HepG2 (cell line): Measurements from ENCODE around the gene SBK3. TPM values are rescaled to one million over a fixed set of nuclear protein-coding genes. Genes with fewer than 3 reads are reported as not detected.

Experiments used
- ATAC-seq: fragments of 200-7000 bp; cut with Tn5 transposase; 3 replicates; pipeline ENCODE4 v1.9.1; 2020; ENCODE audit warnings: mild to moderate bottlenecking, moderate library complexity
- BruUV-seq: library from RNA; stranded (reverse); fragments of 400-500 nt; replicated peaks from 2 replicates; lab custom pipeline; 2021; lab: Mats Ljungman, UMichigan
- CTCF ChIA-PET: fragments of 300-600 bp; formaldehyde crosslinking; extraction: SDS; loops from one replicate; lab custom pipeline; 2021; ENCODE audit warnings: low total read pairs, inconsistent platforms, low intra/inter-chr PET ratio; lab: Yijun Ruan, JAX
- POLR2A ChIA-PET: fragments of 350-600 bp; sonication (Branson Sonifier 250); formaldehyde crosslinking; loops from one replicate; lab custom pipeline; 2020; ENCODE audit warnings: antibody characterized with exemption, inconsistent platforms; lab: Yijun Ruan, JAX
- DNase-seq: peaks from one replicate; pipeline ENCODE4 v3.0.0-alpha.2; 2015; ENCODE audit warnings: low spot score
- FAIRE-seq: peaks from 3 replicates; lab custom pipeline; 2011; peaks lifted over from hg19 to GRCh38; lab: Jason Lieb, UNC
- H2AFZ ChIP-seq: one replicate; pipeline ENCODE4 v1.6.1; 2011; ENCODE audit warnings: low read length, inconsistent platforms
- H3K27ac ChIP-seq: fragments of 300-600 bp; 3 replicates; pipeline ENCODE4 v1.8.0; 2011; ENCODE audit warnings: mixed run types, mild to moderate bottlenecking, mixed read lengths, low read length, inconsistent platforms; ENCODE audit not compliant: insufficient read depth; ENCODE audit errors: extremely low read length
- H3K27me3 ChIP-seq, 2 experiments: fragments of 200-600 bp in 1 of 2; 2 replicates in 1 of 2; 3 replicates in 1 of 2; pipeline versions ENCODE4 v1.6.0 to v1.8.0; 2011; ENCODE audit warnings: low read length in 2 of 2, mild to moderate bottlenecking in 2 of 2, moderate library complexity in 2 of 2, inconsistent platforms in 1 of 2; ENCODE audit not compliant: insufficient read depth in 2 of 2, control insufficient read depth in 1 of 2
- H3K36me3 ChIP-seq, 2 experiments: fragments of 200-600 bp in 1 of 2; replicated peaks in 1 of 2; 2 replicates in 1 of 2; 3 replicates in 1 of 2; pipeline versions ENCODE4 v1.5.1 to v1.8.0; 2011; ENCODE audit warnings: low read length in 2 of 2, inconsistent platforms in 1 of 2; ENCODE audit not compliant: insufficient read depth in 2 of 2, control insufficient read depth in 1 of 2
- H3K4me1 ChIP-seq: 2 replicates; pipeline ENCODE4 v1.5.1; 2012; ENCODE audit warnings: low read length, inconsistent platforms; ENCODE audit not compliant: insufficient read depth
- H3K4me2 ChIP-seq: 2 replicates; pipeline ENCODE4 v1.6.0; 2011; ENCODE audit warnings: low read depth, low read length, inconsistent platforms
- H3K4me3 ChIP-seq, 3 experiments: fragments of 200-600 bp in 1 of 3; sonication (generic), shearing (Covaris generic) in 1 of 3; replicated peaks in 1 of 3; 2 replicates each; pipeline ENCODE4 v1.5.1; 2011 to 2016; ENCODE audit warnings: low read length in 3 of 3, inconsistent platforms in 2 of 3, low read depth in 2 of 3, mild to moderate bottlenecking in 2 of 3, control low read depth in 1 of 3, mixed read lengths in 1 of 3; ENCODE audit not compliant: insufficient read depth in 1 of 3
- H3K79me2 ChIP-seq: one replicate; pipeline ENCODE4 v1.6.1; 2011; ENCODE audit warnings: low read length, inconsistent platforms; ENCODE audit not compliant: insufficient read depth
- H3K9ac ChIP-seq: 2 replicates; pipeline ENCODE4 v1.6.0; 2011; ENCODE audit warnings: mild to moderate bottlenecking, low read depth, low read length, inconsistent platforms; ENCODE audit not compliant: insufficient read depth
- H3K9me3 ChIP-seq: 2 replicates; pipeline ENCODE4 v1.5.1; 2012; ENCODE audit warnings: mild to moderate bottlenecking, low read length
- H4K20me1 ChIP-seq: 2 replicates; pipeline ENCODE4 v1.6.0; 2011; ENCODE audit warnings: inconsistent platforms, mild to moderate bottlenecking, low read length, moderate library complexity; ENCODE audit not compliant: insufficient read depth
- AHR ChIP-seq: IDR thresholded peaks from 2 replicates; pipeline ENCODE4 v1.6.1; 2018; ENCODE audit warnings: missing genetic modification reagents, missing compliant biosample characterization
- GABPA ChIP-seq, 2 experiments: IDR thresholded peaks; 2 replicates each; pipeline ENCODE4 v1.6.1; 2011 to 2016; ENCODE audit warnings: low read depth in 2 of 2, low read length in 1 of 2, missing biosample characterization in 1 of 2, missing genetic modification characterization in 1 of 2
- IRF2 ChIP-seq: IDR thresholded peaks from 2 replicates; pipeline ENCODE4 v1.6.1; 2018; ENCODE audit warnings: missing genetic modification reagents, missing compliant biosample characterization
- KLF11 ChIP-seq: IDR thresholded peaks from 2 replicates; pipeline ENCODE4 v1.6.1; 2016; ENCODE audit warnings: missing compliant biosample characterization
- SIN3A ChIP-seq: IDR thresholded peaks from 2 replicates; pipeline ENCODE4 v1.6.1; 2011; ENCODE audit warnings: low read depth, mild to moderate bottlenecking, control low read depth, low read length, borderline replicate concordance
- SMAD9 ChIP-seq: sonication (generic); formaldehyde crosslinking; IDR thresholded peaks from 2 replicates; pipeline ENCODE4 v1.5.1; 2020; ENCODE audit warnings: mild to moderate bottlenecking, missing genetic modification reagents
- SMC3 ChIP-seq: IDR thresholded peaks from 2 replicates; pipeline ENCODE4 v1.6.1; 2011; ENCODE audit warnings: low read length, improper control_type of control experiment
- TAF15 ChIP-seq: fragments of 200-400 bp; formaldehyde crosslinking; IDR thresholded peaks from one replicate; pipeline ENCODE4 v1.6.1; 2018; ENCODE audit warnings: mild to moderate bottlenecking, low read depth, low read length; ENCODE audit not compliant: poor library complexity, severe bottlenecking
- TCF12 ChIP-seq, 2 experiments: fragments of 450-650 bp in 1 of 2; sonication (generic) in 1 of 2; formaldehyde crosslinking in 1 of 2; IDR thresholded peaks; 2 replicates each; pipeline versions ENCODE4 v1.6.1 to v1.8.0; 2017 to 2022; ENCODE audit warnings: antibody characterized with exemption in 1 of 2, mild to moderate bottlenecking in 1 of 2, missing genetic modification reagents in 1 of 2, moderate library complexity in 1 of 2
- XBP1 ChIP-seq: sonication (generic); formaldehyde crosslinking; IDR thresholded peaks from 2 replicates; pipeline ENCODE4 v1.5.0; 2020; ENCODE audit warnings: missing genetic modification reagents
- ZFP41 ChIP-seq: sonication (generic); formaldehyde crosslinking; IDR thresholded peaks from 2 replicates; pipeline ENCODE4 v1.4.0; 2020; ENCODE audit warnings: mild to moderate bottlenecking, missing genetic modification reagents, borderline replicate concordance
- ZNF354B ChIP-seq: sonication (generic); formaldehyde crosslinking; IDR thresholded peaks from 2 replicates; pipeline ENCODE4 v1.8.0; 2022; ENCODE audit warnings: mild to moderate bottlenecking, missing genetic modification reagents
- ZNF460 ChIP-seq: sonication (generic); formaldehyde crosslinking; IDR thresholded peaks from 2 replicates; pipeline ENCODE4 v1.5.1; 2020; ENCODE audit warnings: missing genetic modification reagents, mild to moderate bottlenecking, borderline replicate concordance
- ZNF468 ChIP-seq: sonication (generic); formaldehyde crosslinking; IDR thresholded peaks from 2 replicates; pipeline ENCODE4 v1.8.0; 2022; ENCODE audit warnings: mild to moderate bottlenecking, moderate library complexity, missing genetic modification reagents
- ZNF614 ChIP-seq: IDR thresholded peaks from 2 replicates; pipeline ENCODE4 v1.6.1; 2018; ENCODE audit warnings: missing biosample characterization, missing genetic modification reagents, inconsistent platforms, borderline replicate concordance
- ZNF792 ChIP-seq: IDR thresholded peaks from 2 replicates; pipeline ENCODE4 v1.6.1; 2016
- WGBS: methylation state at CpG from one replicate; pipeline ENCODE4 v1.1.6; 2017; ENCODE audit warnings: low lambda C conversion rate; 5-methylcytosine and 5-hydroxymethylcytosine counted together
- in situ Hi-C: cut with HindIII; loops from 2 replicates; pipeline ENCODE4 v1.10.0; 2017; ENCODE audit warnings: low pct_unique_long_range_greater_than_20kb; ENCODE audit not compliant: extremely low pct_ligation_motif_present
- intact Hi-C: fragments of 100-400 bp; cut with micrococcal nuclease; formaldehyde crosslinking; loops from one replicate; pipeline ENCODE4 v1.10.0; 2022; ENCODE audit not compliant: unreplicated experiment
- polyA plus RNA-seq, 8 experiments: library from polyadenylated mRNA; depleted of rRNA in 3 of 8; stranded (reverse) in 7 of 8; unstranded in 1 of 8; fragments of >200 nt; fragmentation: Illumina TruSeq in 4 of 8; extraction: Trizol in 4 of 8; gene quantifications; 2 replicates each; pipeline versions ENCODE4 v1.2.1 to v1.2.3, GENCODE V29; 2011 to 2016; ENCODE audit warnings: low read depth in 4 of 8, missing spikeins in 1 of 8, mixed read lengths in 1 of 8; ENCODE audit not compliant: insufficient read depth in 1 of 8
- total RNA-seq, 5 experiments: library from RNA; depleted of rRNA; stranded (reverse); fragments of >200 nt; fragmentation: Illumina TruSeq; extraction: Trizol; gene quantifications; 2 replicates each; pipeline ENCODE4 v1.2.3, GENCODE V29; 2016; ENCODE audit warnings: low read depth in 1 of 5
- TF ChIP-seq, protein P1 (sequence below): sonication (generic); formaldehyde crosslinking; IDR thresholded peaks from 2 replicates; pipeline ENCODE4 v1.5.0; 2020; ENCODE audit warnings: missing genetic modification reagents

Gene SBK3
- total and polyA plus RNA-seq, 2 of the 13 experiments (the other 11 are each of a cell fraction or from before 2014, with no cell fraction given): 0.66 to 0.77 TPM

DNA sequence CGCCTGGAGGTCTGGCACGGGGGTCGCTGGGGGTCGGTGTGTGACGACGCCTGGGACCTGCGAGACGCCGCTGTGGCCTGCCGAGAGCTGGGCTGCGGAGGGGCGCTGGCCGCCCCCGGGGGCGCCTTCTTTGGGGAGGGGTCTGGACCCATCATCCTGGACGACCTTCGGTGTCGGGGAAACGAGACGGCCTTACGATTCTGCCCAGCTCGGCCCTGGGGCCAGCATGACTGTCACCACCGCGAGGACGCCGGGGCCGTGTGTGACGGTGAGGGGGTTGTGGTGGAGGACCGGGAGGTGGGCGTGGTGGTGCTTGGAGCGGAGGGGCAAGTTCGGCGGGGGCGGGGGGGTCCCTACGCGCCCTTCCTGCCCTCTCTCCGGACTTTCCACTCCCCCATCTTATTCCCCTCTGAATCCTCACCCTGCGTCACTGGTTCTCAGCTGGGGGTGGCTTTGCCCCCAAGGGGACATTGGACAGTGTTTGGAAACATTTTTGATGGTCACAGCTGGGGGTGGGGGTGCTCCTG is 51.6 kb downstream of the SBK3 start:
- WGBS: 9% methylated on average over 5 of the region's 38 CpGs
- H4K20me1 ChIP-seq: no peaks in the 10 kb centered on the region
- peaks cover 18 to 79% of the 10 kb centered on the region in 2 experiments for H3K27me3 ChIP-seq
- H2AFZ ChIP-seq: no peak overlapping the region
- ATAC-seq: no peak
- H3K79me2 ChIP-seq: no peaks in the 10 kb centered on the region
- no peak for TF ChIP-seq ZNF614 (CRISPR knock-in tag)
- TF ChIP-seq TCF12 (IDR thresholded peaks at IDR 0.05): no peak
- TF ChIP-seq TCF12 (CRISPR knock-in tag; IDR thresholded peaks at IDR 0.05): no peak
- no peak for TF ChIP-seq GABPA (IDR thresholded peaks at IDR 0.05; ENCODE audit: low read depth, low read length)
- no peak for TF ChIP-seq GABPA (CRISPR knock-in tag; IDR thresholded peaks at IDR 0.05; ENCODE audit: low read depth)
- TF ChIP-seq, all 625 proteins: peak for 0
- POLR2A ChIA-PET: interaction anchor here (1.2 to 1.6 kb wide), 2 partner anchors 8 to 11 kb away, joined by 3 to 5 read pairs; partner anchors contain the start of gene NAT14
- intact Hi-C loops: no loop called here
- no peak for DNase-seq
- Histone ChIP-seq H3K4me1 (peaks cover 1% of the 10 kb centered on the region; the same call in 1 of the 2 replicates), H3K9ac (no peak overlapping the region), H3K4me2 (no peak overlapping the region), H3K4me3 (no peak overlapping the region), H3K36me3 (no peaks in the 10 kb centered on the region), H3K9me3 (no peaks in the 10 kb centered on the region), H3K27ac (no peak overlapping the region)
- in situ Hi-C loops: no loop called here
- CTCF ChIA-PET: no interaction called here
- no peak for FAIRE-seq
- BruUV-seq: no TSS peak

DNA sequence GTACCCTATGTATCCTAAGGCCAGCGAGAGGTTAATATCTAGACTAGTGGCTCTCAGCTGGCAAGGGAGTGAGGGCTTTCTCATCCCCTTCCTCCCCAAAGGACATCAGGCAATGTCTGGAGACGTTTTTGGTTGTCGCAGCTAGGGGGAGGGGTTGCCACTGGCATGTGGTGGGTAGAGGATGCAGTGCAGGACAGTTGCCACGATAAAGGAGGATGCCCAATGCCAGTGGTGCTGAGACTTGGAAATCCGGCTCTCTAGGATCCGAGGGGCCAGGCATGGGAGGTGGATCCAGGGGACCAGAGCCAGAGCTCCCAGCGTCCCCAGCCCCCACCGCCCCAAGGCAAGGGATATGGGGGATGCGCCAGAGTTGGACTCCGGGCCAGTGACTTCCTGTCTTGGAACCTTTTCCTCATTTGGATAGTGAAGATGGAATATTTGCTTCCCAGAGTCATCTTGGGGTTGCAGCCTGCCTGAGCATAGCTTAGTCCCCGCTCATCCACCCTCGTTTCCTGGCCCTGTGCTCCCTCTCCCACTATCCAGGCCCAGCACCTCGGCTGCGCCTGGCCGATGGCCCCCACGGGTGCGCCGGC is 52.2 kb downstream of the SBK3 start:
- in situ Hi-C loops: no loop called here
- TF ChIP-seq ZNF468 (CRISPR knock-in tag) (no peak), AHR (no peak), TAF15 (no peak), ZNF792 (CRISPR knock-in tag) (no peak), IRF2 (CRISPR knock-in tag) (no peak), SIN3A (no peak), SMAD9 (no peak), ZNF354B (CRISPR knock-in tag) (no peak), XBP1 (CRISPR knock-in tag) (no peak), SMC3 (no peak), ZNF460 (no peak), ZFP41 (CRISPR knock-in tag) (no peak), KLF11 (no peak)
- TF ChIP-seq, protein P1, sequence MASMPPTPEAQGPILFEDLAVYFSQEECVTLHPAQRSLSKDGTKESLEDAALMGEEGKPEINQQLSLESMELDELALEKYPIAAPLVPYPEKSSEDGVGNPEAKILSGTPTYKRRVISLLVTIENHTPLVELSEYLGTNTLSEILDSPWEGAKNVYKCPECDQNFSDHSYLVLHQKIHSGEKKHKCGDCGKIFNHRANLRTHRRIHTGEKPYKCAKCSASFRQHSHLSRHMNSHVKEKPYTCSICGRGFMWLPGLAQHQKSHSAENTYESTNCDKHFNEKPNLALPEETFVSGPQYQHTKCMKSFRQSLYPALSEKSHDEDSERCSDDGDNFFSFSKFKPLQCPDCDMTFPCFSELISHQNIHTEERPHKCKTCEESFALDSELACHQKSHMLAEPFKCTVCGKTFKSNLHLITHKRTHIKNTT (CRISPR knock-in tag): no peak

More for the DNA sequence above, 52.2 kb downstream of the SBK3 start:
- ChIA-PET POLR2A (interaction anchor here (1.6 kb wide), 1 partner anchor 11 kb away, joined by 5 read pairs; no protein-coding TSS in a partner anchor), CTCF (no interaction called here)
- H3K36me3 ChIP-seq: no peaks in the 10 kb centered on the region
- 34% methylated on average over 12 of the region's 18 CpGs for WGBS
- DNase-seq (no peak), ATAC-seq (no peak), FAIRE-seq (no peak)
- intact Hi-C loops: no loop called here
- H3K79me2 ChIP-seq: no peaks in the 10 kb centered on the region
- H3K9me3 ChIP-seq: no peaks in the 10 kb centered on the region
- H4K20me1 ChIP-seq: no peaks in the 10 kb centered on the region
- peaks cover 19 to 74% of the 10 kb centered on the region in 2 experiments for H3K27me3 ChIP-seq
- no peak overlapping the region for H3K27ac ChIP-seq
- no peak overlapping the region for H3K9ac ChIP-seq
- peaks cover 6% of the 10 kb centered on the region; the same call in 1 of the 2 replicates for H3K4me1 ChIP-seq
- H3K4me2 ChIP-seq: no peak overlapping the region
- BruUV-seq: no TSS peak
- no peak overlapping the region for H3K4me3 ChIP-seq
- no peak overlapping the region for H2AFZ ChIP-seq
